HEK293 (cell line): ENCODE data around the gene SSMEM1.

ENCODE experiments used
- CTCF ChIP-seq: fragments of 450-650 bp; formaldehyde crosslinking; IDR thresholded peaks from 2 replicates; pipeline ENCODE4 v1.5.1; 2016; ENCODE audit warnings: missing biosample characterization, missing genetic modification characterization
- KLF1 ChIP-seq: fragments of 450-650 bp; formaldehyde crosslinking; IDR thresholded peaks from 2 replicates; pipeline ENCODE4 v1.5.1; 2016; ENCODE audit warnings: missing biosample characterization, missing genetic modification characterization
- ZBTB17 ChIP-seq: fragments of 450-650 bp; formaldehyde crosslinking; IDR thresholded peaks from 2 replicates; pipeline ENCODE4 v1.5.1; 2016; ENCODE audit warnings: missing biosample characterization, missing genetic modification characterization
- ZFHX2 ChIP-seq: fragments of 450-650 bp; formaldehyde crosslinking; conservative IDR thresholded peaks from 2 replicates; pipeline ENCODE4 v1.5.1; 2016; ENCODE audit warnings: missing biosample characterization, missing genetic modification characterization
- ZNF23 ChIP-seq: fragments of 450-650 bp; formaldehyde crosslinking; IDR thresholded peaks from 2 replicates; pipeline ENCODE4 v1.5.1; 2016; ENCODE audit warnings: missing biosample characterization, missing genetic modification characterization, borderline replicate concordance
- ZNF274 ChIP-seq, 2 experiments: fragments of 200-500 bp in 1 of 2; fragments of 450-650 bp in 1 of 2; sonication (Bioruptor generic) in 1 of 2; formaldehyde crosslinking in 1 of 2; IDR thresholded peaks; 2 replicates each; pipeline versions ENCODE4 v1.5.1 to v1.6.1; 2014 to 2016; ENCODE audit warnings: borderline replicate concordance in 1 of 2, inconsistent platforms in 1 of 2, low read length in 1 of 2, missing biosample characterization in 1 of 2, missing genetic modification characterization in 1 of 2
- ZNF292 ChIP-seq: fragments of 450-650 bp; formaldehyde crosslinking; IDR thresholded peaks from 2 replicates; pipeline ENCODE4 v1.5.1; 2016; ENCODE audit warnings: low read depth, missing biosample characterization, missing genetic modification characterization, borderline replicate concordance
- ZNF549 ChIP-seq: fragments of 450-650 bp; IDR thresholded peaks from 2 replicates; pipeline ENCODE4 v1.5.1; 2018; ENCODE audit warnings: missing biosample characterization, missing genetic modification characterization, mild to moderate bottlenecking, inconsistent platforms, moderate library complexity
- ZNF670 ChIP-seq: fragments of 450-650 bp; formaldehyde crosslinking; IDR thresholded peaks from 2 replicates; pipeline ENCODE4 v1.5.1; 2016; ENCODE audit warnings: missing biosample characterization, missing genetic modification characterization, low read depth
- ZNF837 ChIP-seq: fragments of 450-650 bp; formaldehyde crosslinking; IDR thresholded peaks from 2 replicates; pipeline ENCODE4 v1.5.1; 2016; ENCODE audit warnings: missing biosample characterization, missing genetic modification characterization
- TF ChIP-seq, protein P1 (sequence below): fragments of 450-650 bp; formaldehyde crosslinking; IDR thresholded peaks from 2 replicates; pipeline ENCODE4 v1.5.1; 2017; ENCODE audit warnings: missing biosample characterization, mild to moderate bottlenecking, missing genetic modification characterization, moderate library complexity
- TF ChIP-seq, protein P2 (sequence below): sonication (generic); formaldehyde crosslinking; IDR thresholded peaks from 2 replicates; pipeline ENCODE4 v1.8.1; 2022; ENCODE audit warnings: mild to moderate bottlenecking, moderate library complexity, missing genetic modification reagents

GRCh38 chr7:130207642-130208041 is at the start of gene SSMEM1:
- TF ChIP-seq CTCF (no peak), ZBTB17 (tag by site-specific recombination) (no peak), ZNF292 (no peak), ZFHX2 (no peak), ZNF549 (tag by site-specific recombination) (no peak), ZNF23 (no peak), ZNF274 (IDR thresholded peaks at IDR 0.05; ENCODE audit: low read length) (no peak), ZNF274 (tag by site-specific recombination; IDR thresholded peaks at IDR 0.05; ENCODE audit: borderline replicate concordance) (no peak), KLF1 (no peak), ZNF837 (tag by site-specific recombination) (no peak), ZNF670 (tag by site-specific recombination) (no peak)
- TF ChIP-seq, protein P1, sequence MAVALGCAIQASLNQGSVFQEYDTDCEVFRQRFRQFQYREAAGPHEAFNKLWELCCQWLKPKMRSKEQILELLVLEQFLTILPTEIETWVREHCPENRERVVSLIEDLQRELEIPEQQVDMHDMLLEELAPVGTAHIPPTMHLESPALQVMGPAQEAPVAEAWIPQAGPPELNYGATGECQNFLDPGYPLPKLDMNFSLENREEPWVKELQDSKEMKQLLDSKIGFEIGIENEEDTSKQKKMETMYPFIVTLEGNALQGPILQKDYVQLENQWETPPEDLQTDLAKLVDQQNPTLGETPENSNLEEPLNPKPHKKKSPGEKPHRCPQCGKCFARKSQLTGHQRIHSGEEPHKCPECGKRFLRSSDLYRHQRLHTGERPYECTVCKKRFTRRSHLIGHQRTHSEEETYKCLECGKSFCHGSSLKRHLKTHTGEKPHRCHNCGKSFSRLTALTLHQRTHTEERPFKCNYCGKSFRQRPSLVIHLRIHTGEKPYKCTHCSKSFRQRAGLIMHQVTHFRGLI (tag by site-specific recombination), result no peak
- TF ChIP-seq, protein P2, sequence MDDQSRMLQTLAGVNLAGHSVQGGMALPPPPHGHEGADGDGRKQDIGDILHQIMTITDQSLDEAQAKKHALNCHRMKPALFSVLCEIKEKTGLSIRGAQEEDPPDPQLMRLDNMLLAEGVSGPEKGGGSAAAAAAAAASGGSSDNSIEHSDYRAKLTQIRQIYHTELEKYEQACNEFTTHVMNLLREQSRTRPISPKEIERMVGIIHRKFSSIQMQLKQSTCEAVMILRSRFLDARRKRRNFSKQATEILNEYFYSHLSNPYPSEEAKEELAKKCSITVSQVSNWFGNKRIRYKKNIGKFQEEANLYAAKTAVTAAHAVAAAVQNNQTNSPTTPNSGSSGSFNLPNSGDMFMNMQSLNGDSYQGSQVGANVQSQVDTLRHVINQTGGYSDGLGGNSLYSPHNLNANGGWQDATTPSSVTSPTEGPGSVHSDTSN (CRISPR knock-in tag), result no peak
